GM20431 (cell line): Measurements from ENCODE around the gene ZDHHC5.

Experiments used
- in situ Hi-C: fragments of 300-500 bp; cut with MseI, MboI; formaldehyde crosslinking; loops from one replicate; pipeline ENCODE4 v1.15.0; 2020; ENCODE audit warnings: low sequenced_read_pairs; ENCODE audit not compliant: unreplicated experiment

Gene ZDHHC5

DNA sequence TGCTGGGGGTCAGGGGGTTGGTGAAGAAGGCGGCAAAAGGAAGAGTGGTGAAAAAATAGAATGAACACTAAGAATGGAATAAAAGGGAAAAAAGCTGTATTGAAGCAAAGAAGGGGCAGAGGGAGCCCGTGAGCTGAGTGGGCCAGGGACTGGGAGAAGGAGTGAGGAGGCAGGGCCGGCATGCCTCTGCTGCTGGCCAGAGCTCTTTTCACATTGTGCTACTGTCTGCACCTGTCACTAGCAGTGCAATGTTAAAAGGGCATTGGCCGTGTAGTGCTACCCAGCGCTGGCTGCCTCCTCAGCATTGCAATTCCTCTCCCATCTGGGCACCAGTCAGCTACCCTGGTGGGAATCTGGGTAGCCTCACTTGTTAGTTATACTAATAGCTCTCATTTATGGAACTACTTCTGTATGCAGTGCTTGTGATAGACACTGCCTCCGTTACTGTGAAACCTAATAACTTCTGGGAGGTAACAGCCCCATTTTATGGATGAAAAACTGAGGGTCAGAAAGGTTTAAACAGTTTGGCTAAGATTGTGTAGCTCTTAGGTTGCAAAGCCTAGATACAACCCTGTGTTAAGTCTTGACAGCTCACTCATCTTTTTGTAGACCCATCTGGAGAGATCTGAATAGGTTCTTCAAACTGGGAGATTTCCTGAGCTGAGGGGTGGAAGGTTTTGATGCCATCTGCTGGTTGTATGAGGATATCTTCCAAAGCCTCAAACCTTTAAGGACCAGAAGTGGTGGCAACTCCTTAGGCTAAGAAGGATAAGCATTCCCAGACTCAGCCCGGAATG is 26.7 kb upstream of the ZDHHC5 start:
- in situ Hi-C loops, result loop anchor here (10.0 kb wide), 1 partner anchor 86 kb away; no protein-coding TSS in a partner anchor

DNA sequence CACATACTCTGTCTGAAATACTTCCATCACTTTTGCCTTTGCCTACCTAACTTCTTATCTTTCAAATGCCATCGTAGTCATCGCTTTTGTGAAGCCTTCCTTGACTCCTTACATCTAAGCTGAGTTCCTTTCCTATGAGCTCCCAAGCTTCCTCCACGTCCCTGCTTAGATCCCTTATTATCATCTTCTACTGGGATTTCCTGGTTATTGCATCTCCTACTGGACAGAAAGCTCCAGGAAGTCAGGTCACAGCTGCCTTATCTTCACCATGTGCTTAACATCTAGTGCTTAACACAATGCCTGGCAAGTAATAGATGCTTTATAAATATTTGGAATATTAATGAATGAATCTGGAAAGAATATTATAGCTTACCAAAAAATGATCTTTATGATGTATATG is 24.1 kb upstream of the ZDHHC5 start:
- in situ Hi-C loops, result loop anchor here (10.0 kb wide), 1 partner anchor 89 kb away; no protein-coding TSS in a partner anchor

DNA sequence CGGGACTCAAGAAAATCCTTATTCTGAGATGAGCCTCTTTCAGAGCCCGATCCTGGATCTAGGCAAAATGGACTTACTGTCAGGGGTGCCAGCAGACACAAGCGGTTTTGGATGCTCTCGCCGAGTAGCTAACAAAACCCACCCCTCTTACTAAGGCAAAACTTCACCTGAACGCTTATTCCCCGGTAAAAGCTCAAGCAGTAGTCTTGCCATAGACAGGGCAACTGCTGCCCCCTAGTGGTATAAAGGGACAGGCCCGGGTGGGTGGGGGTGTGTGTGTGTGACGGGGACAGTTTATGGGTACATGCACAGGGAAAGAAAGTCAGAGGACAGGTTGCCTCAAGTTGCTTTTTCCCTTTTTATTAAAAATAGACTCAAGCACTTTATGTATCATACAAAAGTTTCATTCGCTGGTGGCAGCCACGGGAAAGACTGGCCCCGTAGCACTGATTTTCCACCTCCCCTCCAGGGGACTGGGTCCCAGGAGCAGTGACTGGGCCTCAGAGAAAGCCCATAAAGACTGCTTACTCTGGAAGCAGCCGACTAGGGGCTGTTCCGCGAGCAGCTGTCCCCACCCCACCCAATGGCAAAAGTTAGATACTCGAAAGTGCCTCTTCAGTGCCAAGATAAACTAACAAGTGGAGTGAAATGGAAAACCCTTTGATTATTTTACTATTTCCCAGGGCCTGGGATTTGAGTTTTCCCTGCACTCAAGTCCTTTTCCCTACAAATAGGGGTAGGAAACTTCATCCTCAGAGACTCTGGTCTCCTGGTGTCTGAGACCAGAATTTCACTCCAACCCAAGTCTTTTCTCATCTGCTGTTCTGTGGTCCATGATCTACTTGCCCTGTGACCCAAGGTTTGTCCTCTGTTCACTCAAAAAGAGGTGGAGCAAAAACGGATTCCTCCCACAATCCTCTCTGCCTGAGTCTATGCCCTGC is 22.9 kb upstream of the ZDHHC5 start:
- in situ Hi-C loops, result loop anchor here (10.0 kb wide), 1 partner anchor 90 kb away; no protein-coding TSS in a partner anchor

DNA sequence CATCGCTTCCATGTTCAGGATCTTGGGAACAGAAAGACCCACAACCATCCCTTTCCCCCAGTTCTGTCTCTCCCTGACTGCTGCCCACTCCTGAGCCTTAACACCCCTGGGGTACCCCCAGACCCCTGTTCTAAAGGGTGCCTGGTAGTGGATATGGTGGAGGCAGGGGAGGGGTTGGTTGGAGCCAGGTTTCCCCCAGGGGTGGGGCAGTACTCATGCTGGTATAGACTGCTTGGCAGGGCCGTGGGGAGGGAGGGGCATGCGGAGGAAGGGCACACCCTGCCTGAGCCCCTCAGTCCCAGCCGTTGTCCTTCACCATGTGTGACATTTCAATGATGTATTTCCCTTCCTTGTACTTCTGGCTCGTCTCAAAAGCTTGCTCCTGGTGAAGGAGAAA is 22.2 kb upstream of the ZDHHC5 start:
- in situ Hi-C loops, result loop anchor here (10.0 kb wide), 1 partner anchor 91 kb away; no protein-coding TSS in a partner anchor

DNA sequence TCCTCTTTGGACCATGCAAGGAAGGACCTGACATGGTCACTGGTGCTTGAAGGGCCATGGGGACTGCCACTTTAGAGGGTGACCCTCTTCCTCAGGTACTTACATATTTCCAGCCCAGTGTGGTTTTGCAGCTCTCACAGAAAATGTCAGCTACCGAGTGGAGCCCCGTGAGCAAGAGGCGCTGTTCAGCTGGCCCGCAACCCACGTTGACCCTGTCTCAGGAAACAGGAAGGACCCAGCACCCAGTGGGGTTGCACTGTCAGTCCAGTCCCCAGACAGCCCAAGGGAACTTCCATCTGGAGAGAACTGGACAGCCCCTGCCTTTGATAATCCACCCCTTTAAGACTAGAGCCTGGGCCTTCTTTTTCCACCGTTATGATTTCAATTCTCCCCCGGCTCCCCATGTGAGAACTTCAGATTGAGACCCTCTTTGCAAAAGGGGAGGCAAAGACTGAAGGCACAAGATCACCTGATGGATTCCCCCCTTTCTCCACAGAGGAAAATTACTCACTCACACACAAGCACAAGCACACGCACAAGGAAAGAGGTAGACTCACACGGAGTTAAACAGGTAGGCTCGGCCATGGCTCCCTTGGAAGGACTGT is 21.6 kb upstream of the ZDHHC5 start:
- in situ Hi-C loops, result loop anchor here (10.0 kb wide), 1 partner anchor 91 kb away; no protein-coding TSS in a partner anchor

DNA sequence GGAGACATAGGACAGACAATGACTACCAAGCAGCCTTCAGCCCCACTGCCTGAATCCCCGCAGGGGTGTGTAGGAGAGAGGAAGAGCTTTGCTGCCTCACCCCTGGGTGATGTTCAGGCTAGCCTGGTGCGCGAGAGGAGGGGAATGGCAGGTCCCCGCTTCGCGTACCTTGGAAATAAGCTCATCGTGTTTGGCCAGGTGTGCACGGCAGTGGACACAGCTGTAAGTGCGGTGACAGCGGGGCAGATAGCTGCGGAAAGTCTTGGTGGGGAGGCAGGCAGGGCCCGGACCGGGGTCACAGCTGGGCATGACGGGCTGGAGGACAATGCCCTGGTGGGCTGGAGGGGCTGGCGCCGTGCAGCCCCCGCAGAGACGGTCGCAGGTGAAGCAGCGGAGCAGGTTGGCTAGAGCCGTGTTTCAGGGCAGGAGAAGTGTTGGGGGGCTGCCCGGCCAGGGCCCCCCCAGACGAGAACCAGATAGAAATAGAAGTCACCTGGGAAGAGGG is 21.1 kb upstream of the ZDHHC5 start:
- in situ Hi-C loops, result loop anchor here (10.0 kb wide), 1 partner anchor 92 kb away; no protein-coding TSS in a partner anchor

DNA sequence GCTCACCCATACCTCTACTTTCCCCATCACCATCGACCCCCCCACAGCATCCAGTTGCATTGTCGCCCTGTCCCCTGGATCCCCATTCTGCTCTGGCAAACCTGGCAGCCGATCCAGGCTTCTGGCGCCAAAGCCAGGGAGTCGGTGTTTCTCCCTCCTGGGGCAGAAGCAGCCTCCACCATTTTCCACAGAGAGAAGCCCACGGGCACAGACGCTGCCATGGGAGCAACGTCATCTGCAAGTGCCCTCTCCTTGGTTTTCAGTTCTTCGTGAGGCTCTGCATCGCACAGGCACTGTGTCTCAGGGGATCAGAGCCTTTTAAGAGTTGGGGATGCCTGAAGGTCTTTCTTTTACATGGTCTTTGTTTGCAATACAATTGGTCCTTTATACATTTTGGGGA is 20.5 kb upstream of the ZDHHC5 start:
- in situ Hi-C loops, result loop anchor here (10.0 kb wide), 1 partner anchor 93 kb away; no protein-coding TSS in a partner anchor

DNA sequence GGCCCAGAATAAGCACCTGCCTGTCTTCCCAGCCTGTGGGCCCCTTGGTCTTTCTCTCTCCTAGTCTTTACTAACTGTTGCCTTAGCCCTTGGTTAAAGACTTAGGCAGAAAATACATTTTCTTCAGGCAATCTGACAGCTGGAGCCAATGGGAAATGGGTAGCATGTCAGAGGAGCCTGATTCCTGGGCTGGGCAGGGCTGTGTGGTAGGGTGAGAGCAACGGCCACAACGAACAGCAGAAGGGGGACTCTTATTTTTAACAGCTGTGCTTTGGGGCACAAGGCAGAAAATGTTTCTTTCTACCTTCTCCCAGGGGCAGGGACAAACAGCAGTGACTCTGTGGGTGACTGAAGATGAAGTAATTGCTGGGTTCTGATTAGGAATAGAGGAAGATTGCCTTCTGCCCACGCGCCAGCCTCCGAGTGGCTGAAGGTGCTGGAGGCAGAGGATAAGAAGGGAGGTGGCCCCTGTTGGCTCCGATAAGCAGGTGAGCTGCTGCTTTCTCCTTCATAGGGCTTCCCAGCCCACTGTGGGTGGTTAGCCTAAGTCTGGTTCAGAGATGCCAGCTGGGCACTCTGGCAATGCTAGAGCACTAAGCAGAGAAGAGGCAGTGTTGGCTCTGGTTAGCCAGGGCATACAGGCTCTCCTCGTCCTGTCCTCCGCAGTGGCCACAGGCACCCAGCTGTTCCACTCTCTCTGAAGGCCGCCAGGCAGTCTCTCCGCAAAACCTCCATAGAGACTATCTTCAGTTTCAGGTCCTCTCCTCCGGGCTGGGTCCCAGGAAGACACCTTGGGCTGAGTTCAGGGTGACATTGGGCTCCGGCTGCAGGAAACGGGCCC is 19.7 kb upstream of the ZDHHC5 start:
- in situ Hi-C loops, result loop anchor here (10.0 kb wide), 1 partner anchor 93 kb away; no protein-coding TSS in a partner anchor

DNA sequence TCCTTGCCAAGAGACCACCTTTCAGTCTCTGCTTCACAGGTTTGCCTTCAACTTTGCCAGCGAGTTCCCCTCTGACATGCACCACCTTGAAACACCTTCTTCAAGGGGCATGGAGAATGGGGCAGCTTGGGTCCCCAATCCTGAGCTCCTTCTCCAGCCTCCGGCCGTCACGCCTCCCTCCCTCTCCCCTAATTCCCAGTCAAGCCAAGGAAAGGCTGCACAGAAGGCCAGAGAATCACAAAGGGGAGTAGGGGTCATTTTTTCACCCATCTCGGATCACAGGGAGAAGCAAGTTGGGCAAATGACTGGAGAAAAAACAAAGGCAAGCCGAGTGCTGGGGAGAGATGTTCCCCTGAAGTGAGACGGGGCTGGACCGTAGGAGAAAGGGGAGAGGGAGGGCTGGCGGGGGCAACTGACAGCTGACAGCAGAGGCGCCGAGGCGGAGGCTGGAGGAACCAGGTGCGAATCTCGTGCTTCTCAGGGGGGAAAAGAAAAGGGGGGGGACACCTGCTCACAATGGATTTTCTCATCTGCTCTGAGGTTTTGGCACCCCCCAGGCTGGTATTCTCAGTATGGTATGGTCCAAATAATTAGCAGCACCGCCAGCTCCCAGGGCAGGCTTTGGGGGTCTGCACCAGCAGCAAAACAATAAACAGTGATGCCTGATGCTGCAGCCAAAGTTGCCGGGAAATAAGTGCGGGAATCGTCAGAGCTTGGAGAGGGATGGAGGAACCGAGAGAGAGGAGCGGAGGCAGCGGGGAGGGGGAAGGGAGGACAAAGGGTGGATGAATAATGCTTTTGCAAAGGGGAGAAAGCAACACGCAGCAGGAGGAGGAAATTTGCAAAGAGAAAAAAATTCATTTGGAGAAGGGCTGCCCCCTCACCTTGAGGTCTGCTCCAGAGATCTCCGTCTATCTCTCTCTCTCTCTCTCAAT is 18.8 kb upstream of the ZDHHC5 start:
- in situ Hi-C loops, result loop anchor here (10.0 kb wide), 1 partner anchor 94 kb away; no protein-coding TSS in a partner anchor

DNA sequence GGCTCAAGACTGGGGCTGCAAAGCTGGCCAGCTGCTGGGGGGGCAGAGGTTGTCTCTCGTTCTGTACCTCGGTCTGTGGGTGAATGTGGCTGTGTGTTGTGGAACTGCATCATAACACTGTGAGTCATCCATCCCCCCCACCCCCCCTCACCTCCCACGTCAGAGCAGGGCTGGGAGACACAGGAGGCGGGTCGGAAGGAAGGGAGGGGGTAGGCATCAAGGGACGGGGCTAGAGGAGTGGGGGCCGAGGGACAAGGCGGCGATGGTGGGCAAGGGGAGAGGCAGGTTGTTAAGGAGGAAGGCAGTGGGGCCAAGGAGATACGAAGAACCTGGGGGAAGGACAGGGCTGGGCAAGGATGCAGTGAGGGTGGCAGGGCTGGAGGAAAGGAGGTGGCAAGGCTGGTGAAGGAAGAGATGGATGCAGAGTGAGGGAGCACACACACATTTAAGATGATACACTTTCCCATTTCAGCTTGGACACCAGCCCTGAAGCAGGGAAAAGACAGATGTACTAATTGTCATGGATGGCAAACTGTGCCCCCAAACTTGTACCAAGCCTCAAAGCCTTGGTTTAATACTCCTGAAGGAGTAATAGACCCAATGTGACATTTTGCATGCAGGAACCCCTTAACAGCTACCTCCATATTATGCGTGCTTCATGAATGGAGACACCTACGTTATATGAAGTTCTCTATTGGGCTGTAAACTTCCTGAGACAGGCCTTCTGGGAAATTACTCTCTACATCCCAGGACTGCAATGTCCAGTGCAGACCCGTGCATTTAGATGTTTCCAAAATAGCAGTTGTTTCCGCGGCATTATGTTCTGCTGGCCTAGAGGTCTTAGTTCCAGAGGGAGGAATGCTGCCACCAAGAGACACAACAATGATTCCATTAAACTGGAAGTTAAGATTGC is 17.8 kb upstream of the ZDHHC5 start, which contains the start of gene YPEL4:
Gene YPEL4, minus strand, starts transcription at position 87 of the 913 bp plus-strand sequence. CDS start 2,805 bp downstream, outside the sequence.
- in situ Hi-C loops, result loop anchor here (10.0 to 25.0 kb wide), 2 partner anchors 95 to 313 kb away; partner anchors contain the start of genes P2RX3 and SSRP1

DNA sequence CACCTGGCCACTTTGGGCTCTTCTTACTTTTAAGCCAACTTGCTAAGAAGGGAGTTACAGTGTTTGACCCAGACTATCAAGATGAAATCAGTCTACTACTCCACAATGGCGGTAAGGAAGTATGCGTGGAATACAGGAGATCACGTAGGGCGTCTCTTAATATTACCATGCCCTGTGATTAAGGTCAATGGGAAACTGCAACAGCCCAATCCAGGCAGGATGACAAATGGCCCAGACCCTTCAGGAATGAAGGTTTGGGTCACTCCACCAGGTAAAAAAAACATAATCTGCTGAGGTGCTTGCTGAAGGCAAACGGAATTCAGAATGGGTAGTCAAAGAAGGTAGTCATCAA is 17.2 kb upstream of the ZDHHC5 start:
- in situ Hi-C loops, result loop anchor here (25.0 kb wide), 1 partner anchor 313 kb away; the partner anchor contains the start of genes P2RX3 and SSRP1

DNA sequence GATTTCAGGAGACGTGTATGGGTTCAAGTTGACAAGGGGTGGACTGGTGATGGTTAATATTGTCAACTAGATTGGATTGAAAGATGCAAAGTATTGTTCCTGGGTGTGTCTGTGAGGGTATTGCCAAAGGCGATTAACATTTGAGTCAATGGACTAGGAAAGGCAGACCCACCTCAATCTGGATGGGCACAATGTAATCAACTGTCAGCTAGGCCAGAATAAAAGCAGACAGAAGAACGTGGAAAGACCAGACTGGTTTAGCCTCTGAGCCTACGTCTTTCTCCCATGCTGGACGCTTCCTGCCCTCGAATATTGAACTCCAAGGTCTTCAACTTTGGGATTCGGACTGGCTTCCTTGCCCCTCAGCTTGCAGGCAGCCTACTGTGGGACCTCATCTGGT is 16.5 kb upstream of the ZDHHC5 start:
- in situ Hi-C loops, result loop anchor here (25.0 kb wide), 1 partner anchor 314 kb away; the partner anchor contains the start of genes P2RX3 and SSRP1

DNA sequence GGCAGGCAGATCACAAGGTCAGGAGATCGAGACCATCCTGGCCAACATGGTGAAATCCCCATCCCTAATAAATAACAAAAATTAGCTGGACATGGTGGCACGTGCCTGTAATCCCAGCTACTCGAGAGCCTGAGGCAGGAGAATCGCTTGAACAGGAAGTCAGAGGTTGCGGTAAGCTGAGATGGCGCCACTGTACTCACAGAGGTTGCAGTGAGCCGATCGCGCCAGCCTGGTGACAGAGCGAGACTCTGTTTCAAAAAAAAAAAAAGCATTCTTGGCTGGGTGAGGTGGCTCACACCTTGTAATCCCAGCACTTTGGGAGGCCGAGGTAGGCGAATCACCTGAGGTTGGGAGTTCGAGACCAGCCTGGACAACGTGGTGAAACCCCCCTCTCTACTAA is 15.7 kb upstream of the ZDHHC5 start:
- in situ Hi-C loops, result loop anchor here (25.0 kb wide), 1 partner anchor 315 kb away; the partner anchor contains the start of genes P2RX3 and SSRP1

DNA sequence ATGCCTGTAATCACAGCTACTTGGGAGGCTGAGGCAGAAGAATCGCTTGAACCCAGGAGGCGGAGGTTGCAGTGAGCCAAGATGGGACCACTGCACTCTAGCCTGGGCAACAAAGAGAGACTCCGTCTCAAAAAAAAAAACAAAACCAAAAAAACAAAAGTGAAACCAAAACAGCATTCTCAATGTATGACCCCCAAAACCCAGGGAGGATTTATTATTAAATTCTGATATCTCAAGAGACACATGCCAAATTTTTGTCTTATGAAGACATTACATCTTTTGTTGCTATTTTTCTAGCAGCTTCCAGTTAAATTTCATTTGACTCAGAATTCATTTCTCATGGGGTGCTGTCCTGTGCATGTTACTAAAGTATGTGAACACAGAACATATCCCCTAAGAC is 15.3 kb upstream of the ZDHHC5 start:
- in situ Hi-C loops, result loop anchor here (25.0 kb wide), 1 partner anchor 315 kb away; the partner anchor contains the start of genes P2RX3 and SSRP1

DNA sequence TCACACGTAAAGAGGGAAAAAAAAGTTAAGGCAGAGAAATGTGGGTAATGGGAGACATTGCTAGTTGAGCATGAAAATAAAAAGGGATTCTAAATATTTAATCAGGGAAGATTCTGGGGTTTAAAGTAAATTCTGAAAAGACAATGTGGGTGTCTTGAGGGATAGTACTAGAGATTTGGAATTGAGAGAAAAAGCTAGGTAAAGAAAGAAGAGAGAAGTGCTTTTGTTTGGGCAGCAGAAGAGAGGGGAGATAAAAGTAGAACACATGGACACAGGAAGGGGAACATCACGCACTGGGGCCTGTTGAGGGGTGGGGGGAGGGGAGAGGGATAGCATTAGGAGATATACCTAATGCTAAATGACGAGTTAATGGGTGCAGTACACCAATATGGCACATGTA is 14.8 kb upstream of the ZDHHC5 start:
- in situ Hi-C loops, result loop anchor here (25.0 kb wide), 1 partner anchor 316 kb away; the partner anchor contains the start of genes P2RX3 and SSRP1

DNA sequence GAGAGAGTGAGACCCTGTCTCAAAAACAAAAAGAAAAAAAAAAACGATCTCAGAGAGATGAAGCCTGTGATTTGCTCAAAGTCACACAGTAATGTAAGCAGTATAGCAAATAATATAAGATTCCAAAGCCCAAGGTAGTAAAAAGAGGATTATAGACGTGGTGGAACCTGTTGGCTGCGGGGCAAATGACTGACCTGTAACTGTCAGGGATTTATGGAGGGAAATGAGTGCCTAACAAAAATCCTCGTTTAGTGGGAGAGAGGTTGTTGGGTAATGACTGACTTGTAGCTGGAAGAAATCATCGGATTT is 11.1 kb upstream of the ZDHHC5 start:
- in situ Hi-C loops, result loop anchor here (25.0 kb wide), 1 partner anchor 320 kb away; the partner anchor contains the start of genes P2RX3 and SSRP1
